TTC549 (cell line): ENCODE measurements around the gene MOV10L1.
"Not testable (repeated sequence)": the region's sequence is repeated elsewhere in the genome, so short reads cannot be mapped to it uniquely, and the experiment has no call there.

Source experiments
- FAIRE-seq: peaks from 2 replicates; lab custom pipeline; 2012; peaks lifted over from hg19 to GRCh38; lab: Jason Lieb, UNC

The MOV10L1 gene

DNA sequence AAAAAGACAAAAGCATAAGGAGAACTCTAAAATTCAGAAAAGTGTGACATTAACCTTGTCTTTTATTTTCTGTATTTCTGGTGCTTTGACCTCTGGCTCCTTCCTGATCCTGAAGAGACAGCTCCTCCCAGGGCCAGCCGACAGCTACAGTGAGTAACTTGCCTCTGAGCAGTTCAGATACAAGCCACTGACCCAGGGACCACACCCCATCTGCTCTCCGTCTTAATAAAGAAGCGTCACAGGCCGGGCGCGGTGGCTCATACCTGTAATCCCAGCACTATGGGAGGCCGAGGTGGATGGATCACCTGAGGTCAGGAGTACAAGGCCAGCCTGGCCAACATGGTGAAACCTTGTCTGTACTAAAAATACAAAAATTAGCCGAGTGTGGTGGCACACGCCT lies 11.0 kb upstream of the MOV10L1 start:
- FAIRE-seq, result no peak

- no peak for FAIRE-seq
Observed at GRCh38 chr22:50080077-50080465, 9.7 kb upstream of the MOV10L1 start.

DNA sequence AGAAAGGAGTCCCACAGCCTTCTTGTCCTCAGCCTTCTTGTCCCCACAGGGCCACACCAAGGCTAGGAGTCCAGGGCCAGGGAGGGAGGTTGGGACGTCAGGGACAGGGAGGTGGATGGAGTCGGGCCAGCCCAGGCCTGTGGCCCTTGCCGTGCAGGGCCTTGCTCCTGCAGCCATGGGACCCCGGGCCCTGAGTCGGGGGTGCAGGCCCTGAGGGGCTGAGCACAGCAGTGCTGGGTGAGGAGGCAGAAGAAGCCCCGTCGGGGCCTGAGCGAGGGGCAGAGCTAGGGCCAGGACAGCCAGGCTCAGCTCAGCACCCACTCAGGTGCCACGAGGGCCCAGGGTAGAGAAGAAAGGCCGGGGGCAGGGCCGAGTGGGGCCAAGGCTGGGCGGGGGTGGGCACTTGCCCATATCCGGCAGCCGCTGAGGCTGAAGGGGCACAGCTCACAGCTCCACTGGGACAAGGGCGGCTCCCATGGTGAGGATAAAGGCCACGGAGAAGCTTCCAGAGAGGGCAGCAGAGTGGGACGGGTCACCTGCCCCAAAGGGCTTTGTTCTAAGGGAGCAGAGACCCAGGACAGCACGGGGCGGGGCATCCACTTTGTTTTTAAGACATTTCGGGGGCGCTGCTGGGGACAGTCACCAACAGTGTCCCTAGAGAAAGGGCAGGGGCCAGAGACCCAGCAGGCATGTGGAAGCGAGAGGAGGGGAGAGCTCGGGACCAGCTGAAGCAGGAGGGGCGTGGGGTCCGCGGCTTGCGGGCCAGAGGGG lies 8.2 kb upstream of the MOV10L1 start:
- FAIRE-seq, result no peak

DNA sequence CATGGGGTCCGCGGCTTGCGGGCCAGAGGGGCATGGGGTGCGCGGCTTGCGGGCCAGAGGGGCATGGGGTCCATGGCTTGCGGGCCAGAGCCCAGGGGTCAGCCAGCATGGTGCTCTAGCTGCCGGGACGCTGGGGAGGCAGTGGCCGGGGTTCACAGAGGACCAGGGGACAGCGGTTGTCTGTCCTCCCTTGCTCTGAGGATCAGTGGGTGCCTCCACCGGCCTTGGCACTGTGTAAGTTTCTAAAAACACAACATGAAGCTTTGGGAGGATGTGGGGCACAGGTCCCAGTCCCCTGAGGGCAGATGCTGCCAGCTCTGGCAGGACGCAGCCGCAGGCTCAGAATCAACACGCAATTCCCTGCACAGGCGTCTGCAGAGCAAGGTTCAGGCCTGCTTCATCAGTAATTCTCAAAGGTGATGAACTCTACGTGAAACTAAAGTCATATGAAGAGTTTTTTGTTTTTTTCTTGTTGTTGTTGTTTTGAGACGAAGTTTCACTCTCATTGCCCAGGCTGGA lies 7.5 kb upstream of the MOV10L1 start:
- FAIRE-seq, result no peak

DNA sequence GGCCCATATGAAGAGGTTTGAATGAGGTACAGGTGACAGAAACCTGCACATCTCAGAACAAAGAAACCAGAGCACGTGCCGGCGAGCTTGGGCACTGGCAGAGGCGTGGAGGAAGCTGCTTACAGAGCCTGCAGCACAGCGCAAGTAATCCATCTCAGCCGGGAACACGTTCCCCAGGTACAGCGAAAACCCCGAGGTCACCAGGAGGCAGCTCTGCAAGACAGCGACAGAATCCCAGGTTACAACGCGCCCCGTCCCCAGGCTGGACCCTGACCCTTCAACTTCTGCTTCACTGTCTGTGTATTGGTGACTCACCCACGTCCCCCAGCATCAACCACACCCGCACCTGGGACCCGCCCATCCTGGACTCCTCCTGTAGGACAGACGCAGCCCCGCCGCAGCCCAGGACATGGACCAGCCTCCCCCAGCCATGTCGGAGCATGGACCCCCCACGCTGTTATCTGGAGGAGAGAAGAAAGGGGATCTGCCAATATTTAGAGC lies 6.8 kb upstream of the MOV10L1 start:
- FAIRE-seq, result no peak

DNA sequence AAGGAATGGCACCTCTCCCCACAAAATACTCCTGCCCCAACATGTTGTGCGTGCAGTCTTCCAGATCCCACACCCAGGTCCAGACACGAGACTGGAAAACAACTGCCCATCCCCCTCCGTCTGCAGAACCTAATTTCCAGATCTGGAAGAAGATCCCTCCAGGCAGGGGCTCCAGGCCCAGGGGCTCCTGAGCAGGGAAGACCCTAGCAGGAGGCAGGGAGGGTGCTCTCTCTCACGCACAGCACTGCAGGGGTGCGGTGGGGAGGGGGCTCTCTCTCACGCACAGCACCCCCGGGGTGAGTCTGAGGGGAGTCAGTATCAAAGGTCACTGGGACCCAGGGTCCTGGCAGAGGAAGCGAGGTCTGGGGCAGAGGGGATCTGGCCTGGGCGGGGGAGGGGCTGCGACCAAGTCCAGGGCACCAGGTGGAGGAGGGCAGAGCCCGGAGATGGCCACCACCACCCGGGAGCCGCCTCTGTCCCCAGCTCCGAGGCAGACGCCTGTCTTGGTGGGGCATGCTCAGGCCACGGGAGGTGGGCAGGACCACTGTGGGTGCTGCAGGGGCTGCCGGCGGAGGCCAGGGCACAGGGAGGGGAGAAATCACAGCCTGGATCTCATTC lies 6.2 kb upstream of the MOV10L1 start:
- no peak for FAIRE-seq

GRCh38 chr22:50084080-50084477 lies 5.7 kb upstream of the MOV10L1 start:
- no peak for FAIRE-seq

- no peak for FAIRE-seq
Observed at GRCh38 chr22:50084614-50085021, 5.2 kb upstream of the MOV10L1 start.

DNA sequence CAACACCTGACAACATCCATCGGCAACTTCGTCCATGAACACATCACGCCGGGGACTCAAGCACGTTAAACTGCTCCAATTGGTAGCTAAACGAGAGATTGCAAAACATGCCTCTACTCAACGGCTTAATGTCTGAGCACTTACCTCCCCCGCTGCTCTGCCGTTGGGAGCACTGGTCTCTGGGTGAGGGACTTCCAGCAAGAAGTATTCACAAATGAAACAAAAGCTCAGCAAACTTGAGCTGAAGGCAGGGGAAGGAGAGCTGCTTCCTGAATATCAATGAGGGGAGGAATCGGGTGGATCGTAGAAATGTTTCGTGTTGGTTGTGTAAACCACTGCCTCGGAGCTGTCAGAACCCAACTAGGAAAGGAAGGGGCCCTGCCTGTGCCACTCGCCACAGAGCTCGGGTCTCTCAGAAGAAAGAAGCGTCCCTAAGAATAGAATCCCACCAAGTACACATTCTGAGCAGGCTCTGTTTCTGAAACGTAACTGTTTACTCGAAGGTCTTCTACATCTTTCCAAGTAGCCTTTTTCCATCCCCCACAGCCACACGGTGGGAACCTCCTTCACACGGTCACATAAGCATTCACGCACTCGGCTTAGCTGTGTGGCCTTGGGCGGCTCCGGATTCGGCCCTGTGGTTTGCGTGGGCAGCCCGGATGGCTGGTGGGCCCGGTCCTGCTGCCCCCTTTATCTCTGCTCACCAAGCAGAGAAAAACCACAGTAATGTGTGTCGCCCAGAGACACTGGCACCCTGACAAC lies 4.4 kb upstream of the MOV10L1 start, which contains the start of gene MLC1:
TSS of gene MLC1 (minus strand) at position 216 of the 762 bp plus-strand sequence. CDS start 524 bp downstream, outside the sequence.
- FAIRE-seq, result no peak

- FAIRE-seq, result no peak
Observed at GRCh38 chr22:50086526-50086925, 3.3 kb upstream of the MOV10L1 start.

GRCh38 chr22:50086975-50087374 lies 2.8 kb upstream of the MOV10L1 start:
- not testable (repeated sequence) for FAIRE-seq

DNA sequence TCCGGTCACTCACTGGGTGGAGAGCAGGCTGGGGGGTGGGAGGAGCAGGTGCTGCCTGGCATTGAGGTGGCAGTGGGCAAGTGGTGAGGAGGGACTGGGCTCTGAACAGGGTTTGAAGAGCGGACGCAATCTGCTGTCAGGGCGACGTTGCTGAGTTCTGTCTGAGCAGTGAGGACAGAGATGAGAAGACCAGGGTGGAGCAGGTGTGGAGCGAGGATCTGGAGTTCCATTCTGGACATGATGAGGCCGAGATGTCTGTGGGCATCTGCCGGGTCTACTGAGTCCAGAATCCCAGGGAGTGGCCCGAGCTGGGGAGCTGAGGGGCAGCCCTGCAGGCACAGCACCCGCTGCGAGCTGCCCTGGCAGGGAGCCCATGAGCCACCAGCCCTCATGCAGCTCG lies 2.2 kb upstream of the MOV10L1 start:
- FAIRE-seq, result no peak

DNA sequence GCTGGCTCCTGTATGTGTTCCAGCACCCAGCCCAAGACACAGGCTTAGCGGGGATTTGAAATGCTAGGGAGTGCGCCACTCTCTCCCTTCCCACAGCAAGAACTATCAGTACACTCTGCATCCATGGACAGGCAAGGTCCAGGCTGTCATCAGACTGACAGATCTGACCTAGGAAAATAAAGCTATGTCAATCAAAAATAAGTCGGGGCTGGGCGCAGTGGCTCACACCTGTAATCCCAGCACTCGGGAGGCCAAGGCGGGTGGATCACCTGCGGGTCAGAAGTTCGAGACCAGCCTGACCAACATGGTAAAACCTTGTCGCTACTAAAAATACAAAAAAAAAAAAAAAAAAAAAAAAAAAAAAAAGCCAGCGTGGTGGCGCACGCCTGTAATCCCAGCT lies 1.7 kb upstream of the MOV10L1 start:
- no peak for FAIRE-seq

- FAIRE-seq, result no peak
Observed at GRCh38 chr22:50089231-50089630, 575 bp upstream of the MOV10L1 start.

- no peak for FAIRE-seq
Observed at GRCh38 chr22:50090412-50090714, 557 bp downstream of the MOV10L1 start.

DNA sequence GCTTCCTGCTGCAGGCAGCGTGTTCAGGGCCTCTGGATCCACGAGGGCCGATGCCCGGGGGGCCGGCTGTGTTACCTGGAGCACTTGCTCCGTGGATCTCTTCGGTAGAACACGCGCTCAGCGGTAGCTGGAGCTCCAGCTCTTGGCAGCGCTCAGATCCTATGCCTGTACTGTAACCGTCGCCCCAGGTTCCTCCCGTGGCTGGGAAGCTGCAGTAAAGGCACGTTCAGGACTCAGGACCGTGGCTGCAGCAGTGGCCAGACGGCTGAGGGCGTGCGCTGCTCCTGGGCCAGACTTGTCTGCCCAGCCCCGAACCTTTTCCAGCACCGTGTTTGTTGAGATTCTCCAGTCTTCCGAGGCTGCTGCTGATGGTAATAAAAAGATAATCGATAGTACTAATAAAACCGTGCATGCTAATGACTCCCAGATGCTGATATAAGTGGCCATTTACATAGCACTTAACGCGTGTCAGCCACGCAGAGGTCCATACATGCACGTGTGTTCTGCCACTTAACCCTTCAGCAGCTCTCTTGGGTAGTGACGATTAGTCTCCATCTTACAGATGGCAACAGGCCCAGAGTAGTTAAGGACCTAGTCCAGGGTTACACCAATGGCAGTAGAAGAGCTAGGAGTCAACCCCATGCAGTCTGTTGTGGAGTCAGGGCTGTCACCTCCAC lies 1.4 kb downstream of the MOV10L1 start:
- FAIRE-seq, result no peak

GRCh38 chr22:50092342-50092741 lies 2.5 kb downstream of the MOV10L1 start:
- FAIRE-seq, result no peak

DNA sequence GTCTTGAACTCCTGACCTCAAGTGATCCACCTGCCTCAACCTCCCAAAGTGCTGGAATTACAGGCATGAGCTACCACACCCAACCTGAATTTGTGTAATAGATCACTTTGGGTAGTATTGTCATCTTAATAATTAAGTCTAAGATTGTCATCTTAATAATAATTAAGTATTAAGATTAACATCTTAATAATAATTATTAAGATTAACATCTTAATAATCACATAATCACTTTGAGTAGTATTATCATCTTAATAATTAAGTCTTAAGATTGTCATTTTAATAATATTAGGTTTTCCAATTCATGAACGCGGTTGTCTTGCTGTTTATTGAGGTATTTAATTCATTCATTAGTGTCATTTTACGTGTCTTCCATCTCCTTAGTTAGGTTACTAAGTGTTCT lies 8.2 kb downstream of the MOV10L1 start:
- FAIRE-seq, result no peak

DNA sequence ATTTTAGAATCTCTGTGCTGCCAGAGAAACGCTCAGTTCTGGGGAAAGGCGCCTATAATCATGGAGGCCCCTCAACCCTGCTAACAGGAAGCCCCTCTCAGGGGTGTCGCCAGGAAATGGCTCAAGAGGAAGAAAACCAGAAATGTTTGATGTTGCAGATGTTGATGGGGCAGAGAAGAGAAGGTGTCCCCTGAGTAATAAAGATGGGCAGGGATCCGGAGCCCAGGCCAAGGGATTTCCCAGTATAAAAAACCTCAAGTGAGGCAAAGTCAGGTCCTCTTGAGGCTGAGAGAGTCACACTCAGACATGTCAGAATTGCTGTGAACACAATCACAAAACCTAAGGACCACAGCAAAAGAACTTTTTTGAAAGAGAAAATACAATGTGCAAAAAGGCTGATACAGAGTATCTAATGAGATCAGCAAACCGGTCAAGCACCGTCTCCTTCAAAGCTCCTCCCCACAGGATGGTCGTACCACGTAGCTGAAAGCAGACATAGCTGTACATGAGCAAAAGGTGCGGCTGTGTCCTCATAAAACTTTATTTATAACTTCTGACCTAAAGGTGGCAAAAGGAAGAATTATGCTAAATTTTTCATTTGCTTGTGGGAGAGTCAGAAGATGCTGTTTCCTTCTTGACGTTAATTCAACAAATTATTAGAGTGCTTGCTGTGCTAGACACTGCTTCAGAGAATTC lies 12.2 kb downstream of the MOV10L1 start:
- FAIRE-seq, result no peak

DNA sequence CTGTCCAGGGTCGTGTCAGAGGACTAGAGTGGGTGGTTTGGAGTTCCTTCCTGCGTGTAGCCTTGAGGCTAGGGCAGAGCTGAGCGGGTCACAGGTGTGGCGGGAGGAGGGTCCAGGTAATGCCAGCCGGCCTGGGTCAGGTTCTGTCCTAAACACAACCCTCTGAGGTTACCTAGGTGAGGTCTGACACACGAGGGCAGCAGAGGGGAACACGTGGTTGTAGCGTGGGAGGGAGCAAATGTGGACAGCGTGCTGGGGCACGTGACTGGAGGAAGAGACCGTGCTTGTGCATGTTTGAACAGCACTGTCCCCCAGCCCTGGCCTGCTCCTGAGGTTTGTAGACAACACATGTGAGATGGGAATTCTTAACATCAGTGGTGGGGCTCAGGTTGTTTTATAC lies 13.1 kb downstream of the MOV10L1 start:
- FAIRE-seq, result no peak

- FAIRE-seq, result no peak
Observed at GRCh38 chr22:50104141-50104544, 14.3 kb downstream of the MOV10L1 start.
